SK-N-SH treated with all-trans-retinoic acid at 6 μM for 48 hours (cell line): ENCODE results near the gene SCGB2B2.
A peak's percentile ranks its signal among the peaks of the same experiment; 100 is the strongest.

ENCODE experiments used
- ATAC-seq: fragments of 200-7000 bp; cut with Tn5 transposase; 3 replicates; pipeline ENCODE4 v1.9.1; 2020; ENCODE audit warnings: mild to moderate bottlenecking, moderate library complexity
- ARNTL ChIP-seq: fragments of 450-650 bp; formaldehyde crosslinking; IDR thresholded peaks from 2 replicates; pipeline ENCODE4 v1.5.0; 2020; ENCODE audit warnings: low read depth, mild to moderate bottlenecking, moderate library complexity, borderline replicate concordance
- BACH2 ChIP-seq: fragments of 250-450 bp; sonication (Bioruptor Pico); IDR thresholded peaks from 2 replicates; pipeline ENCODE4 v1.9.0; 2021; ENCODE audit warnings: mild to moderate bottlenecking, borderline replicate concordance
- CSDC2 ChIP-seq: fragments of 250-450 bp; sonication (Bioruptor Pico); IDR thresholded peaks from 2 replicates; pipeline ENCODE4 v1.5.0; 2020; ENCODE audit warnings: mild to moderate bottlenecking, moderate library complexity
- ESRRG ChIP-seq: fragments of 250-450 bp; sonication (Bioruptor Pico); IDR thresholded peaks from 2 replicates; pipeline ENCODE4 v1.6.1; 2021; ENCODE audit warnings: mild to moderate bottlenecking
- GLIS3 ChIP-seq: fragments of 250-450 bp; sonication (Bioruptor Pico); IDR thresholded peaks from 2 replicates; pipeline ENCODE4 v1.5.0; 2020; ENCODE audit warnings: mild to moderate bottlenecking, moderate library complexity
- ISL1 ChIP-seq: fragments of 250-450 bp; sonication (Bioruptor Pico); IDR thresholded peaks from 2 replicates; pipeline ENCODE4 v2.1.2; 2022; ENCODE audit warnings: mild to moderate bottlenecking, moderate library complexity
- OSR1 ChIP-seq: fragments of 250-450 bp; sonication (Bioruptor Pico); IDR thresholded peaks from 2 replicates; pipeline ENCODE4 v1.8.0; 2022; ENCODE audit warnings: moderate library complexity, mild to moderate bottlenecking, inconsistent platforms
- PPARA ChIP-seq: fragments of 250-450 bp; sonication (Bioruptor Pico); IDR thresholded peaks from 2 replicates; pipeline ENCODE4 v1.5.0; 2020; ENCODE audit warnings: mild to moderate bottlenecking, borderline replicate concordance
- RARB ChIP-seq: fragments of 250-450 bp; sonication (Bioruptor Pico); IDR thresholded peaks from 2 replicates; pipeline ENCODE4 v1.8.0; 2021; ENCODE audit warnings: mild to moderate bottlenecking, moderate library complexity
- SNAI2 ChIP-seq: fragments of 250-450 bp; sonication (Bioruptor Pico); IDR thresholded peaks from 2 replicates; pipeline ENCODE4 v1.5.0; 2020; ENCODE audit warnings: mild to moderate bottlenecking, moderate library complexity
- TCF4 ChIP-seq: fragments of 250-450 bp; sonication (Bioruptor Pico); IDR thresholded peaks from 2 replicates; pipeline ENCODE4 v1.8.0; 2021; ENCODE audit warnings: mild to moderate bottlenecking, moderate library complexity, borderline replicate concordance
- TOX ChIP-seq: fragments of 250-450 bp; sonication (Bioruptor Pico); IDR thresholded peaks from 2 replicates; pipeline ENCODE4 v1.8.0; 2021; ENCODE audit warnings: mild to moderate bottlenecking, moderate library complexity, borderline replicate concordance
- ZC3H10 ChIP-seq: fragments of 250-450 bp; sonication (Bioruptor Pico); IDR thresholded peaks from 2 replicates; pipeline ENCODE4 v1.5.1; 2021; ENCODE audit warnings: mild to moderate bottlenecking, moderate library complexity
- ZFP3 ChIP-seq: fragments of 250-450 bp; sonication (Bioruptor Pico); IDR thresholded peaks from 2 replicates; pipeline ENCODE4 v1.5.0; 2020; ENCODE audit warnings: mild to moderate bottlenecking, moderate library complexity
- ZFP30 ChIP-seq: fragments of 450-650 bp; formaldehyde crosslinking; IDR thresholded peaks from 2 replicates; pipeline ENCODE4 v1.5.0; 2022; ENCODE audit warnings: mild to moderate bottlenecking, moderate library complexity
- ZNF565 ChIP-seq: fragments of 450-650 bp; formaldehyde crosslinking; conservative IDR thresholded peaks from 2 replicates; pipeline ENCODE4 v1.5.0; 2020; ENCODE audit warnings: low read depth, mild to moderate bottlenecking, moderate library complexity
- ZNF8 ChIP-seq: fragments of 450-650 bp; formaldehyde crosslinking; IDR thresholded peaks from 2 replicates; pipeline ENCODE4 v1.5.0; 2020; ENCODE audit warnings: mild to moderate bottlenecking, moderate library complexity
- TF ChIP-seq, protein P1 (sequence below): fragments of 250-450 bp; sonication (Bioruptor Pico); IDR thresholded peaks from 2 replicates; pipeline ENCODE4 v1.5.1; 2020; ENCODE audit warnings: low read depth, mild to moderate bottlenecking, moderate library complexity
- TF ChIP-seq, protein P2 (sequence below): fragments of 250-450 bp; sonication (Bioruptor Pico); IDR thresholded peaks from 2 replicates; pipeline ENCODE4 v1.5.0; 2020; ENCODE audit warnings: mild to moderate bottlenecking, moderate library complexity
- TF ChIP-seq, protein P3 (sequence below): fragments of 250-450 bp; sonication (Bioruptor Pico); IDR thresholded peaks from 2 replicates; pipeline ENCODE4 v1.8.0; 2020; ENCODE audit warnings: mild to moderate bottlenecking, moderate library complexity, borderline replicate concordance
- TF ChIP-seq, protein P4 (sequence below): fragments of 250-450 bp; sonication (Bioruptor Pico); IDR thresholded peaks from 2 replicates; pipeline ENCODE4 v1.8.0; 2021; ENCODE audit warnings: low read depth, mild to moderate bottlenecking, moderate library complexity, borderline replicate concordance

SCGB2B2 gene

DNA sequence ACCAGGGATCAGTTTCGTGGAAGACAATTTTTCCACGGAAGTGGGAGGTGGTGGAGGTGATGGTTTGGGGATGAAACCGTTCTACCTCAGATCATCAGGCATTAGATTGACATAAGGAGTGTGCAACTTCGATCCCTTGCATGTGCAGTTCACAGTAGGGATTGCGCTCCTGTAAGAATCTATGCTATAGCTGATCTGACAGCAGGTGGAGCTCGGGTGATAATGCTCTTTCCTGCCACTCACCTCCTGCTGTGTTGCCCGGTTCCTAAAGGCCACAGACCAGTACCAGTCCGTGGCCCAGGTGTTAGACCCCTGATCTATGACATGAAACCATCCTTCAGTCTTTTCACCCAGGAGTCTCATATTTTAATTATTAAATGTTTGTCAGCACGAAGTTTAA lies 4.5 kb upstream of the SCGB2B2 start:
- ATAC-seq: no peak
- TF ChIP-seq ISL1 (CRISPR knock-in tag): no peak
- no peak for TF ChIP-seq PPARA (CRISPR knock-in tag)
- TF ChIP-seq CSDC2: no peak
- no peak for TF ChIP-seq SNAI2
- TF ChIP-seq ZFP3 (CRISPR knock-in tag): no peak
- no peak for TF ChIP-seq ZNF565
- TF ChIP-seq ZC3H10 (CRISPR knock-in tag): no peak
- TF ChIP-seq, protein P1, sequence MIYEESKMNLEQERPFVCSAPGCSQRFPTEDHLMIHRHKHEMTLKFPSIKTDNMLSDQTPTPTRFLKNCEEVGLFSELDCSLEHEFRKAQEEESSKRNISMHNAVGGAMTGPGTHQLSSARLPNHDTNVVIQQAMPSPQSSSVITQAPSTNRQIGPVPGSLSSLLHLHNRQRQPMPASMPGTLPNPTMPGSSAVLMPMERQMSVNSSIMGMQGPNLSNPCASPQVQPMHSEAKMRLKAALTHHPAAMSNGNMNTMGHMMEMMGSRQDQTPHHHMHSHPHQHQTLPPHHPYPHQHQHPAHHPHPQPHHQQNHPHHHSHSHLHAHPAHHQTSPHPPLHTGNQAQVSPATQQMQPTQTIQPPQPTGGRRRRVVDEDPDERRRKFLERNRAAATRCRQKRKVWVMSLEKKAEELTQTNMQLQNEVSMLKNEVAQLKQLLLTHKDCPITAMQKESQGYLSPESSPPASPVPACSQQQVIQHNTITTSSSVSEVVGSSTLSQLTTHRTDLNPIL (CRISPR knock-in tag): no peak
- no peak for TF ChIP-seq ESRRG (CRISPR knock-in tag)
- TF ChIP-seq GLIS3 (CRISPR knock-in tag): no peak
- no peak for TF ChIP-seq BACH2 (CRISPR knock-in tag)
- no peak for TF ChIP-seq ZNF8 (CRISPR knock-in tag)
- no peak for TF ChIP-seq OSR1
- no peak for TF ChIP-seq ZFP30 (CRISPR knock-in tag)
- TF ChIP-seq, protein P2, sequence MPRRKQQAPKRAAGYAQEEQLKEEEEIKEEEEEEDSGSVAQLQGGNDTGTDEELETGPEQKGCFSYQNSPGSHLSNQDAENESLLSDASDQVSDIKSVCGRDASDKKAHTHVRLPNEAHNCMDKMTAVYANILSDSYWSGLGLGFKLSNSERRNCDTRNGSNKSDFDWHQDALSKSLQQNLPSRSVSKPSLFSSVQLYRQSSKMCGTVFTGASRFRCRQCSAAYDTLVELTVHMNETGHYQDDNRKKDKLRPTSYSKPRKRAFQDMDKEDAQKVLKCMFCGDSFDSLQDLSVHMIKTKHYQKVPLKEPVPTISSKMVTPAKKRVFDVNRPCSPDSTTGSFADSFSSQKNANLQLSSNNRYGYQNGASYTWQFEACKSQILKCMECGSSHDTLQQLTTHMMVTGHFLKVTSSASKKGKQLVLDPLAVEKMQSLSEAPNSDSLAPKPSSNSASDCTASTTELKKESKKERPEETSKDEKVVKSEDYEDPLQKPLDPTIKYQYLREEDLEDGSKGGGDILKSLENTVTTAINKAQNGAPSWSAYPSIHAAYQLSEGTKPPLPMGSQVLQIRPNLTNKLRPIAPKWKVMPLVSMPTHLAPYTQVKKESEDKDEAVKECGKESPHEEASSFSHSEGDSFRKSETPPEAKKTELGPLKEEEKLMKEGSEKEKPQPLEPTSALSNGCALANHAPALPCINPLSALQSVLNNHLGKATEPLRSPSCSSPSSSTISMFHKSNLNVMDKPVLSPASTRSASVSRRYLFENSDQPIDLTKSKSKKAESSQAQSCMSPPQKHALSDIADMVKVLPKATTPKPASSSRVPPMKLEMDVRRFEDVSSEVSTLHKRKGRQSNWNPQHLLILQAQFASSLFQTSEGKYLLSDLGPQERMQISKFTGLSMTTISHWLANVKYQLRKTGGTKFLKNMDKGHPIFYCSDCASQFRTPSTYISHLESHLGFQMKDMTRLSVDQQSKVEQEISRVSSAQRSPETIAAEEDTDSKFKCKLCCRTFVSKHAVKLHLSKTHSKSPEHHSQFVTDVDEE (CRISPR knock-in tag): no peak
- TF ChIP-seq RARB (CRISPR knock-in tag): no peak
- no peak for TF ChIP-seq ARNTL

- TF ChIP-seq, protein P3, sequence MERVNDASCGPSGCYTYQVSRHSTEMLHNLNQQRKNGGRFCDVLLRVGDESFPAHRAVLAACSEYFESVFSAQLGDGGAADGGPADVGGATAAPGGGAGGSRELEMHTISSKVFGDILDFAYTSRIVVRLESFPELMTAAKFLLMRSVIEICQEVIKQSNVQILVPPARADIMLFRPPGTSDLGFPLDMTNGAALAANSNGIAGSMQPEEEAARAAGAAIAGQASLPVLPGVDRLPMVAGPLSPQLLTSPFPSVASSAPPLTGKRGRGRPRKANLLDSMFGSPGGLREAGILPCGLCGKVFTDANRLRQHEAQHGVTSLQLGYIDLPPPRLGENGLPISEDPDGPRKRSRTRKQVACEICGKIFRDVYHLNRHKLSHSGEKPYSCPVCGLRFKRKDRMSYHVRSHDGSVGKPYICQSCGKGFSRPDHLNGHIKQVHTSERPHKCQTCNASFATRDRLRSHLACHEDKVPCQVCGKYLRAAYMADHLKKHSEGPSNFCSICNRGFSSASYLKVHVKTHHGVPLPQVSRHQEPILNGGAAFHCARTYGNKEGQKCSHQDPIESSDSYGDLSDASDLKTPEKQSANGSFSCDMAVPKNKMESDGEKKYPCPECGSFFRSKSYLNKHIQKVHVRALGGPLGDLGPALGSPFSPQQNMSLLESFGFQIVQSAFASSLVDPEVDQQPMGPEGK: no peak
- TF ChIP-seq ESRRG (CRISPR knock-in tag) (no peak), ISL1 (CRISPR knock-in tag) (no peak), TCF4 (no peak)
- TF ChIP-seq, protein P4, sequence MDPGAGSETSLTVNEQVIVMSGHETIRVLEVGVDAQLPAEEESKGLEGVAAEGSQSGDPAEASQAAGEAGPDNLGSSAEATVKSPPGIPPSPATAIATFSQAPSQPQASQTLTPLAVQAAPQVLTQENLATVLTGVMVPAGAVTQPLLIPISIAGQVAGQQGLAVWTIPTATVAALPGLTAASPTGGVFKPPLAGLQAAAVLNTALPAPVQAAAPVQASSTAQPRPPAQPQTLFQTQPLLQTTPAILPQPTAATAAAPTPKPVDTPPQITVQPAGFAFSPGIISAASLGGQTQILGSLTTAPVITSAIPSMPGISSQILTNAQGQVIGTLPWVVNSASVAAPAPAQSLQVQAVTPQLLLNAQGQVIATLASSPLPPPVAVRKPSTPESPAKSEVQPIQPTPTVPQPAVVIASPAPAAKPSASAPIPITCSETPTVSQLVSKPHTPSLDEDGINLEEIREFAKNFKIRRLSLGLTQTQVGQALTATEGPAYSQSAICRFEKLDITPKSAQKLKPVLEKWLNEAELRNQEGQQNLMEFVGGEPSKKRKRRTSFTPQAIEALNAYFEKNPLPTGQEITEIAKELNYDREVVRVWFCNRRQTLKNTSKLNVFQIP: no peak
- TF ChIP-seq, all 23 proteins: peak for 0
- ATAC-seq: no peak
These were observed 1.5 kb upstream of the SCGB2B2 start for GRCh38 chr19:34678421-34678820.

DNA sequence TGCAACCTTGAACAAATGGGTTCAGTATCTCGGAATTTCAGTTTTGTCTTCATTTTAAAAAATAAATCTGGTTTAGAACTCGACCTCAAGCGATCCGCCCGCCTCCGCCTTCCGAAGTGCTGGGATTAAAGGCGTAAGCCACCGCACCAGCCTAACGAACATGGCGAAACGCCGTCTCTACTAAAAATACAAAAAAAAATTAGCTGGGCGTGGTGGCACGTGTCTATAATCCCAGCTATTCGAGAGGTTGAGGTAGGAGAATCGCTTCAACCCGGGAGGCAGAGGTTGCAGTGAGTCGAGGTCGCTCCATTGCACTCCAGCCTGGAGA lies 1.1 kb upstream of the SCGB2B2 start:
- no peak for ATAC-seq
- TF ChIP-seq ZC3H10 (CRISPR knock-in tag) (no peak), ISL1 (CRISPR knock-in tag) (no peak), ARNTL (no peak), TOX (CRISPR knock-in tag) (no peak), ZFP30 (CRISPR knock-in tag) (no peak), GLIS3 (CRISPR knock-in tag) (no peak), SNAI2 (no peak)

GRCh38 chr19:34677386-34678084 lies 576 bp upstream of the SCGB2B2 start, which contains the start of gene ZNF302:
Gene ZNF302 (plus strand): TSS chr19:34677678. CDS start chr19:34678805, 1,127 bp downstream.
- ATAC-seq: peak; percentile 98
- TF ChIP-seq ZFP3 (CRISPR knock-in tag) (peak; percentile 64), OSR1 (no peak), ZFP30 (CRISPR knock-in tag) (0 out of 2 replicates have a peak, but pooled peaks have one; percentile 16), SNAI2 (no peak; the same call in 1 of the 2 replicates)
- TF ChIP-seq, protein P3: no peak
- TF ChIP-seq, protein P4: no peak
- TF ChIP-seq, protein P2 (CRISPR knock-in tag): peak; percentile 60; the same call in 1 of the 2 replicates
- TF ChIP-seq, all 23 proteins: peak for 3
